IMR-90 (cell line): ENCODE results near the gene COL8A1. TPM values are rescaled to one million over a fixed set of nuclear protein-coding genes. Genes with fewer than 3 reads are reported as not detected.

Source experiments
- ATAC-seq: fragments of 200-7000 bp; cut with Tn5 transposase; 2 replicates; pipeline ENCODE4 v1.9.1; 2020; ENCODE audit warnings: low read depth, mild to moderate bottlenecking, moderate library complexity
- BruUV-seq: library from RNA; stranded (reverse); fragments of 400-500 nt; replicated peaks from 2 replicates; lab custom pipeline; 2021; lab: Mats Ljungman, UMichigan
- CTCF ChIA-PET: fragments of 300-600 bp; formaldehyde crosslinking; extraction: SDS; loops from one replicate; lab custom pipeline; 2021; ENCODE audit warnings: antibody characterized with exemption; lab: Yijun Ruan, JAX
- POLR2A ChIA-PET: fragments of 300-600 bp; sonication (Branson Sonifier 250); formaldehyde crosslinking; loops from one replicate; lab custom pipeline; 2022; ENCODE audit warnings: antibody characterized with exemption; ENCODE audit not compliant: unreplicated experiment; lab: Charles Lee
- DNase-seq: peaks from one replicate; pipeline ENCODE4 v3.0.0; 2013
- H2AFZ ChIP-seq: replicated peaks from 2 replicates; pipeline ENCODE3; 2013; ENCODE audit warnings: low read length, mild to moderate bottlenecking; ENCODE audit not compliant: poor library complexity
- H2AK5ac ChIP-seq: 2 replicates; pipeline ENCODE4 v1.6.1; 2013; ENCODE audit warnings: low read depth, low read length, inconsistent platforms
- H2AK9ac ChIP-seq: replicated peaks from 2 replicates; pipeline ENCODE3; 2013; ENCODE audit warnings: mild to moderate bottlenecking, low read depth, low read length, moderate library complexity; ENCODE audit not compliant: poor library complexity
- H2BK120ac ChIP-seq: 2 replicates; pipeline ENCODE4 v1.6.1; 2013; ENCODE audit warnings: low read depth, low read length, inconsistent platforms
- H2BK15ac ChIP-seq: 3 replicates; pipeline ENCODE4 v1.6.1; 2013; ENCODE audit warnings: low read depth, low read length, inconsistent platforms
- H2BK20ac ChIP-seq: 2 replicates; pipeline ENCODE4 v1.6.1; 2013; ENCODE audit warnings: low read depth, mild to moderate bottlenecking, inconsistent platforms, low read length, moderate library complexity
- H2BK5ac ChIP-seq: 2 replicates; pipeline ENCODE4 v1.6.1; 2013; ENCODE audit warnings: mild to moderate bottlenecking, low read depth, low read length, inconsistent platforms; ENCODE audit not compliant: poor library complexity, severe bottlenecking
- H3K14ac ChIP-seq: replicated peaks from 2 replicates; pipeline ENCODE4 v1.6.1; 2013; ENCODE audit warnings: low read depth, low read length, inconsistent platforms
- H3K18ac ChIP-seq: 2 replicates; pipeline ENCODE4 v1.6.1; 2013; ENCODE audit warnings: low read depth, low read length, control low read depth
- H3K23ac ChIP-seq: 2 replicates; pipeline ENCODE4 v1.6.1; 2013; ENCODE audit warnings: low read depth, low read length, inconsistent platforms
- H3K27ac ChIP-seq: 2 replicates; pipeline ENCODE4 v1.5.1; 2013; ENCODE audit warnings: mild to moderate bottlenecking, control low read depth, low read length; ENCODE audit not compliant: insufficient read depth
- H3K27me3 ChIP-seq: 2 replicates; pipeline ENCODE4 v1.6.1; 2013; ENCODE audit warnings: low read length; ENCODE audit not compliant: control insufficient read depth, insufficient read depth
- H3K36me3 ChIP-seq: 2 replicates; pipeline ENCODE4 v1.6.1; 2013; ENCODE audit warnings: low read length, mixed read lengths; ENCODE audit not compliant: control insufficient read depth, insufficient read depth
- H3K4ac ChIP-seq: 2 replicates; pipeline ENCODE4 v1.6.1; 2013; ENCODE audit warnings: low read depth, low read length, inconsistent platforms
- H3K4me1 ChIP-seq: 2 replicates; pipeline ENCODE4 v1.6.1; 2013; ENCODE audit warnings: low read length, mixed read lengths; ENCODE audit not compliant: control insufficient read depth, insufficient read depth
- H3K4me2 ChIP-seq: 2 replicates; pipeline ENCODE4 v1.6.1; 2013; ENCODE audit warnings: low read depth, mild to moderate bottlenecking, control low read depth, low read length, moderate library complexity
- H3K4me3 ChIP-seq: 2 replicates; pipeline ENCODE4 v1.5.1; 2013; ENCODE audit warnings: low read depth, mild to moderate bottlenecking, control low read depth, low read length, moderate library complexity; ENCODE audit not compliant: insufficient read depth
- H3K56ac ChIP-seq: 2 replicates; pipeline ENCODE4 v1.6.1; 2013; ENCODE audit warnings: low read length, inconsistent platforms; ENCODE audit not compliant: insufficient read depth; ENCODE audit errors: extremely low read depth
- H3K79me1 ChIP-seq, 2 experiments: 2 replicates each; pipeline ENCODE4 v1.6.1; 2013; ENCODE audit warnings: low read length in 2 of 2, inconsistent platforms in 1 of 2, low read depth in 1 of 2
- H3K9ac ChIP-seq: 2 replicates; pipeline ENCODE4 v1.6.1; 2013; ENCODE audit warnings: low read depth, low read length, control low read depth
- H3K9me1 ChIP-seq: 2 replicates; pipeline ENCODE4 v1.6.1; 2013; ENCODE audit warnings: low read length, inconsistent platforms; ENCODE audit not compliant: insufficient read depth
- H3K9me3 ChIP-seq: 2 replicates; pipeline ENCODE4 v1.6.1; 2013; ENCODE audit warnings: low read length; ENCODE audit not compliant: control insufficient read depth, insufficient read depth
- H4K20me1 ChIP-seq: 2 replicates; pipeline ENCODE4 v1.6.1; 2013; ENCODE audit warnings: low read length, inconsistent platforms; ENCODE audit not compliant: insufficient read depth
- H4K5ac ChIP-seq: 2 replicates; pipeline ENCODE4 v1.6.1; 2013; ENCODE audit warnings: mild to moderate bottlenecking, low read depth, low read length, control low read depth
- H4K8ac ChIP-seq, 2 experiments: 2 replicates each; pipeline ENCODE4 v1.6.1; 2013; ENCODE audit warnings: low read depth in 2 of 2, low read length in 2 of 2, control low read depth in 1 of 2, inconsistent platforms in 1 of 2
- H4K91ac ChIP-seq: 2 replicates; pipeline ENCODE4 v1.6.1; 2013; ENCODE audit warnings: low read depth, low read length, inconsistent platforms; ENCODE audit not compliant: insufficient read depth
- POLR2A ChIP-seq: IDR thresholded peaks from 2 replicates; pipeline ENCODE4 v1.6.1; 2012; ENCODE audit warnings: mild to moderate bottlenecking, low read depth, low read length
- WGBS, 2 experiments: methylation state at CpG; one replicate each; pipeline versions ENCODE4 v1.1.5 to v1.1.7; 2013; ENCODE audit warnings: missing lambda C conversion rate in 2 of 2; ENCODE audit not compliant: insufficient read length in 1 of 2; ENCODE audit errors: extremely low coverage in 2 of 2; 5-methylcytosine and 5-hydroxymethylcytosine counted together
- dilution Hi-C: fragments of 300-500 bp; cut with HindIII; formaldehyde crosslinking; loops from one replicate; pipeline ENCODE4 v1.14.3; 2018; ENCODE audit warnings: low sequenced_read_pairs; ENCODE audit not compliant: unreplicated experiment
- in situ Hi-C: fragments of 300-500 bp; cut with MboI; formaldehyde crosslinking; loops from 3 replicates; pipeline ENCODE4 v1.14.3; 2019; ENCODE audit warnings: low sequenced_read_pairs, inconsistent platforms, mixed read lengths
- intact Hi-C: fragments of 100-400 bp; cut with micrococcal nuclease; formaldehyde crosslinking; loops from 2 replicates; pipeline ENCODE4 v1.10.0; 2022
- polyA plus RNA-seq, 3 experiments: library from polyadenylated mRNA; depleted of rRNA; stranded (reverse); fragments of >200 nt; gene quantifications; 2 replicates each; pipeline ENCODE4 v1.2.3, GENCODE V29; 2012; ENCODE audit warnings: low replicate concordance in 1 of 3
- total RNA-seq: library from RNA; depleted of rRNA; stranded (reverse); fragments of >200 nt; gene quantifications from 2 replicates; pipeline ENCODE4 v1.2.3, GENCODE V29; 2012

COL8A1 gene
- total and polyA plus RNA-seq, 2 of the 4 experiments (the other 2 are of a cell fraction): 119 to 151 TPM

- Histone ChIP-seq H3K27me3 (no peaks in the 10 kb centered on the region), H3K9me1 (peaks cover 6% of the 10 kb centered on the region; the same call in 1 of the 2 replicates), H2BK20ac (no peak overlapping the region), H3K36me3 (no peaks in the 10 kb centered on the region), H3K4me3 (no peak overlapping the region), H4K8ac (no peak overlapping the region), H3K18ac (no peak overlapping the region), H2AK9ac (no peak overlapping the region), H3K4ac (no peak overlapping the region), H3K14ac (no peak overlapping the region), H3K9ac (no peak overlapping the region), H3K56ac (no peak overlapping the region), H2AFZ (no peak overlapping the region), H2BK15ac (no peak overlapping the region), H2BK120ac (no peak overlapping the region), H3K4me1 (peaks cover 2% of the 10 kb centered on the region; the same call in 1 of the 2 replicates), H3K27ac (no peak overlapping the region), H3K4me2 (no peak overlapping the region), H2AK5ac (no peak overlapping the region), H2BK5ac (no peak overlapping the region), H3K79me1 (peaks cover 28 to 50% of the 10 kb centered on the region in 2 experiments), H4K91ac (no peak overlapping the region), H3K23ac (no peak overlapping the region; the same call in 1 of the 2 replicates), H3K9me3 (no peaks in the 10 kb centered on the region), H4K20me1 (no peaks in the 10 kb centered on the region), H4K5ac (no peak overlapping the region; the same call in 1 of the 2 replicates)
- TF ChIP-seq POLR2A: no peak
- WGBS, 2 experiments: no CpG with 5 or more reads among the region's 2 CpGs
- CTCF ChIA-PET: interaction anchor here (0.8 to 2.2 kb wide), 3 partner anchors 9 to 234 kb away, joined by 3 to 5 read pairs (median 3); no protein-coding TSS in a partner anchor
- ATAC-seq (no peak), DNase-seq (no peak)
- intact Hi-C loops (loop anchor here (10.0 kb wide), 1 partner anchor 550 kb away; no protein-coding TSS in a partner anchor), in situ Hi-C loops (loop anchor here (10.0 to 25.0 kb wide), 2 partner anchors 760 to 903 kb away; no protein-coding TSS in a partner anchor), dilution Hi-C loops (no loop called here)
- no TSS peak for BruUV-seq
- POLR2A ChIA-PET: no interaction called here
Observed at GRCh38 chr3:99834211-99834957, 196.0 kb downstream of the COL8A1 start.
